K562 (cell line): ENCODE data around the gene F11R. TPM values are rescaled to one million over a fixed set of nuclear protein-coding genes. Genes with fewer than 3 reads are reported as not detected.

ENCODE experiments used
- ATAC-seq: fragments of 200-7000 bp; cut with Tn5 transposase; 3 replicates; pipeline ENCODE4 v1.9.1; 2020; ENCODE audit warnings: moderate library complexity
- BruUV-seq: library from RNA; stranded (reverse); fragments of 400-500 nt; replicated peaks from 2 replicates; lab custom pipeline; 2021; lab: Mats Ljungman, UMichigan
- CTCF ChIA-PET: fragments of 300-600 bp; formaldehyde crosslinking; extraction: SDS; loops from one replicate; lab custom pipeline; 2021; ENCODE audit warnings: low intra/inter-chr PET ratio; lab: Yijun Ruan, JAX
- POLR2A ChIA-PET: fragments of 300-600, 350-650 bp; sonication (Branson Sonifier 250); formaldehyde crosslinking; extraction: SDS; loops from one replicate; lab custom pipeline; 2021; ENCODE audit warnings: antibody characterized with exemption, inconsistent platforms; lab: Yijun Ruan, JAX
- DNase-seq, 4 experiments: peaks; one replicate each; pipeline versions ENCODE4 v3.0.0 to v3.0.0-alpha.2; 2011 to 2018; ENCODE audit warnings: low spot score in 3 of 4, mixed read lengths in 3 of 4; ENCODE audit errors: extremely low read depth in 1 of 4
- FAIRE-seq: peaks from 2 replicates; lab custom pipeline; 2011; peaks lifted over from hg19 to GRCh38; lab: Jason Lieb, UNC
- H2AFZ ChIP-seq: 2 replicates; pipeline ENCODE4 v1.6.0; 2011; ENCODE audit warnings: low read depth, low read length, control low read depth, inconsistent platforms
- H3K27ac ChIP-seq: fragments of 200-600 bp; 3 replicates; pipeline ENCODE4 v1.8.0; 2011; ENCODE audit warnings: low read depth, mild to moderate bottlenecking, control low read depth, inconsistent platforms, low read length, moderate library complexity, mixed read lengths; ENCODE audit errors: extremely low read depth
- H3K27me3 ChIP-seq, 2 experiments: fragments of 300-600 bp in 1 of 2; 2 replicates in 1 of 2; 3 replicates in 1 of 2; pipeline versions ENCODE4 v1.6.0 to v1.8.0; 2011; ENCODE audit warnings: inconsistent platforms in 2 of 2, low read length in 2 of 2, mild to moderate bottlenecking in 1 of 2, mixed read lengths in 1 of 2, moderate library complexity in 1 of 2; ENCODE audit not compliant: control insufficient read depth in 2 of 2, insufficient read depth in 2 of 2
- H3K36me3 ChIP-seq: fragments of 300-600 bp; 3 replicates; pipeline ENCODE4 v1.8.0; 2011; ENCODE audit warnings: mild to moderate bottlenecking, low read length, inconsistent platforms; ENCODE audit not compliant: control insufficient read depth, insufficient read depth
- H3K4me1 ChIP-seq, 2 experiments: fragments of 200-600 bp in 1 of 2; replicated peaks in 1 of 2; 2 replicates in 1 of 2; 3 replicates in 1 of 2; pipeline versions ENCODE4 v1.5.1 to v1.8.0; 2011; ENCODE audit warnings: inconsistent platforms in 2 of 2, low read length in 2 of 2, mild to moderate bottlenecking in 1 of 2, mixed read lengths in 1 of 2, moderate library complexity in 1 of 2; ENCODE audit not compliant: control insufficient read depth in 2 of 2, insufficient read depth in 2 of 2
- H3K4me2 ChIP-seq: 2 replicates; pipeline ENCODE4 v1.6.1; 2011; ENCODE audit warnings: low read length, control low read depth, inconsistent platforms, mixed read lengths; ENCODE audit not compliant: insufficient read depth
- H3K4me3 ChIP-seq: fragments of 200-600 bp; sonication (generic), shearing (Covaris generic); 2 replicates; pipeline ENCODE4 v1.5.1; 2016; ENCODE audit warnings: control low read depth, inconsistent platforms
- H3K79me2 ChIP-seq: fragments of 200-600 bp; 3 replicates; pipeline ENCODE4 v1.8.0; 2011; ENCODE audit warnings: low read length, inconsistent platforms; ENCODE audit not compliant: control insufficient read depth, insufficient read depth
- H3K9ac ChIP-seq, 2 experiments: 2 replicates each; pipeline versions ENCODE4 v1.6.0 to v1.6.1; 2011; ENCODE audit warnings: low read depth in 2 of 2, low read length in 2 of 2, control low read depth in 1 of 2, inconsistent platforms in 1 of 2, mild to moderate bottlenecking in 1 of 2, mixed read lengths in 1 of 2; ENCODE audit not compliant: insufficient read depth in 1 of 2
- H3K9me1 ChIP-seq: one replicate; pipeline ENCODE4 v1.6.0; 2011; ENCODE audit warnings: inconsistent platforms, mild to moderate bottlenecking, low read length, moderate library complexity; ENCODE audit not compliant: control insufficient read depth, insufficient read depth
- H3K9me3 ChIP-seq: replicated peaks from 2 replicates; pipeline ENCODE4 v1.5.1; 2011; ENCODE audit warnings: low read depth, low read length, inconsistent platforms; ENCODE audit not compliant: control insufficient read depth, insufficient read depth
- H4K20me1 ChIP-seq: replicated peaks from 2 replicates; pipeline ENCODE4 v1.6.1; 2011; ENCODE audit warnings: low read length, inconsistent platforms, mixed read lengths; ENCODE audit not compliant: control insufficient read depth, insufficient read depth
- BRCA1 ChIP-seq, 2 experiments: fragments of 450-650 bp in 1 of 2; sonication (generic) in 1 of 2; formaldehyde crosslinking in 1 of 2; IDR thresholded peaks; 2 replicates each; pipeline versions ENCODE4 v1.5.0 to v1.6.1; 2017 to 2020; ENCODE audit warnings: mild to moderate bottlenecking in 1 of 2, missing genetic modification reagents in 1 of 2
- HMG20A ChIP-seq: fragments of 450-650 bp; formaldehyde crosslinking; conservative IDR thresholded peaks from 2 replicates; pipeline ENCODE4 v1.4.0; 2020; ENCODE audit warnings: mild to moderate bottlenecking, mixed read lengths
- MCM2 ChIP-seq: fragments of 450-650 bp; IDR thresholded peaks from 2 replicates; pipeline ENCODE4 v1.6.1; 2017; ENCODE audit warnings: low read depth, mild to moderate bottlenecking
- NFE2 ChIP-seq: IDR thresholded peaks from 2 replicates; pipeline ENCODE4 v1.6.1; 2014; ENCODE audit warnings: antibody characterized with exemption, low read depth
- TAL1 ChIP-seq: fragments of 450-650 bp; IDR thresholded peaks from 2 replicates; pipeline ENCODE4 v1.6.1; 2016; ENCODE audit warnings: mild to moderate bottlenecking
- ZNF644 ChIP-seq: fragments of 200-800 bp; sonication (Bioruptor generic); IDR thresholded peaks from 2 replicates; pipeline ENCODE4 v1.6.1; 2016; ENCODE audit warnings: low read depth, missing genetic modification characterization, missing compliant biosample characterization
- ZNF764 ChIP-seq: fragments of 250-450 bp; sonication (Bioruptor Pico); IDR thresholded peaks from 2 replicates; pipeline ENCODE4 v1.4.0; 2020; ENCODE audit warnings: low read depth, mild to moderate bottlenecking, moderate library complexity
- WGBS: fragments of 100-300 bp; shearing (Covaris generic); methylation state at CpG from one replicate; pipeline ENCODE4 v1.1.6; 2016; ENCODE audit warnings: low coverage, mixed read lengths; ENCODE audit not compliant: insufficient coverage; ENCODE audit errors: missing lambda C conversion rate; 5-methylcytosine and 5-hydroxymethylcytosine counted together
- in situ Hi-C: fragments of 300-500 bp; cut with MboI; formaldehyde crosslinking; loops from 4 replicates; pipeline ENCODE4 v1.15.0; 2018; ENCODE audit warnings: inconsistent platforms, mixed read lengths
- intact Hi-C: fragments of 100-400 bp; cut with micrococcal nuclease; formaldehyde crosslinking; loops from 2 replicates; pipeline ENCODE4 v1.14.2; 2022
- polyA plus RNA-seq, 8 experiments: library from polyadenylated mRNA; depleted of rRNA in 4 of 8; stranded (reverse) in 5 of 8; unstranded in 3 of 8; fragments of >200 nt; fragmentation: Nextera tagmentation in 2 of 8; fragmentation: Illumina TruSeq in 1 of 8; extraction: Ambion mirVana in 2 of 8; extraction: Trizol in 1 of 8; gene quantifications; 2 replicates each; pipeline versions ENCODE4 v1.2.1 to v1.2.3, GENCODE V29; 2011 to 2014; ENCODE audit warnings: inconsistent platforms in 1 of 8, missing spikeins in 1 of 8
- total RNA-seq, 7 experiments: library from RNA; depleted of rRNA in 6 of 7; stranded (reverse); fragments of >200 nt in 6 of 7; fragmentation: Illumina TruSeq in 2 of 7; extraction: Trizol in 2 of 7; gene quantifications; 2 replicates each; pipeline versions ENCODE4 v1.2.1 to v1.2.3, GENCODE V29; 2011 to 2021; ENCODE audit warnings: low replicate concordance in 1 of 7

Gene F11R
- total and polyA plus RNA-seq, 9 of the 15 experiments (the other 6 are each of a cell fraction or from before 2014, with no cell fraction given), result 27.4 to 187 (median 52.5) TPM

DNA sequence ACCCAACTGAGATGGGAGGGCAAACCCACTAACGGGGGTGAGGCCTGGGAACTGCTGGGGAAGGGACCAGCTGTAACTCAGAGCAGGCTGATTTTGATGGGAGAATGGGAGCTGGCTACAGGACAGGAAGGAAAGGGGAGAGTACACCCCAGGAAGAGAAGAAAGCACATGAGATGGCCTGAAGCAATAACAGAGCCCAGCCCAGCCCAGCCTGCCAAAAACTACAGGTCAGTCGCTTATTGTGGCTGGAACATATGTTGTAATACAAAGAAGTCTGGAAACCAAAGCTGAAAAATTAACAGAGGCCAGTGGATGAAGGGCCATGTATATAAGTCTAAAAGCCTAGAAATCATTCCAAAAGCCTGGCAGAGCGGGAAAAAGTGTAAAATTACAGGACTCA is 67.9 kb downstream of the F11R start:
- no peak for DNase-seq
- ChIA-PET CTCF (interaction anchor here (4.0 kb wide), 1 partner anchor 118 kb away, joined by 18 read pairs; no protein-coding TSS in a partner anchor), POLR2A (interaction anchor here (0.6 kb wide), 1 partner anchor 20 kb away, joined by 3 read pairs; no protein-coding TSS in a partner anchor)
- intact Hi-C loops (no loop called here), in situ Hi-C loops (loop anchor here (5.0 kb wide), 1 partner anchor 116 kb away; no protein-coding TSS in a partner anchor)
- Histone ChIP-seq H3K27ac (no peak overlapping the region), H4K20me1 (peaks cover 6% of the 10 kb centered on the region), H3K36me3 (no peaks in the 10 kb centered on the region), H3K9ac (no peak overlapping the region), H3K4me1 (peaks cover 0 to 7% of the 10 kb centered on the region in 2 experiments; a peak in 2 of 5 replicates), H2AFZ (no peak overlapping the region), H3K4me2 (no peak overlapping the region), H3K9me3 (no peaks in the 10 kb centered on the region), H3K27me3 (peaks cover 12 to 36% of the 10 kb centered on the region in 2 experiments; a peak in 3 of 5 replicates), H3K4me3 (no peak overlapping the region), H3K9me1 (no peaks in the 10 kb centered on the region), H3K79me2 (no peaks in the 10 kb centered on the region)
- TF ChIP-seq NFE2 (no peak), MCM2 (no peak), ZNF644 (tag) (no peak), HMG20A (CRISPR knock-in tag) (no peak), TAL1 (no peak), BRCA1 (IDR thresholded peaks at IDR 0.05) (no peak), BRCA1 (CRISPR knock-in tag; IDR thresholded peaks at IDR 0.05) (no peak), ZNF764 (CRISPR knock-in tag) (no peak)
- ATAC-seq, result no peak
- no peak for FAIRE-seq
- WGBS, result 0% methylated on average over 3 of the region's 3 CpGs
- no TSS peak for BruUV-seq
